Measurements from ENCODE around the gene GAL3ST2.
"Not testable (repeated sequence)": the region's sequence is repeated elsewhere in the genome, so short reads cannot be mapped to it uniquely, and the experiment has no call there.

GAL3ST2 gene

DNA sequence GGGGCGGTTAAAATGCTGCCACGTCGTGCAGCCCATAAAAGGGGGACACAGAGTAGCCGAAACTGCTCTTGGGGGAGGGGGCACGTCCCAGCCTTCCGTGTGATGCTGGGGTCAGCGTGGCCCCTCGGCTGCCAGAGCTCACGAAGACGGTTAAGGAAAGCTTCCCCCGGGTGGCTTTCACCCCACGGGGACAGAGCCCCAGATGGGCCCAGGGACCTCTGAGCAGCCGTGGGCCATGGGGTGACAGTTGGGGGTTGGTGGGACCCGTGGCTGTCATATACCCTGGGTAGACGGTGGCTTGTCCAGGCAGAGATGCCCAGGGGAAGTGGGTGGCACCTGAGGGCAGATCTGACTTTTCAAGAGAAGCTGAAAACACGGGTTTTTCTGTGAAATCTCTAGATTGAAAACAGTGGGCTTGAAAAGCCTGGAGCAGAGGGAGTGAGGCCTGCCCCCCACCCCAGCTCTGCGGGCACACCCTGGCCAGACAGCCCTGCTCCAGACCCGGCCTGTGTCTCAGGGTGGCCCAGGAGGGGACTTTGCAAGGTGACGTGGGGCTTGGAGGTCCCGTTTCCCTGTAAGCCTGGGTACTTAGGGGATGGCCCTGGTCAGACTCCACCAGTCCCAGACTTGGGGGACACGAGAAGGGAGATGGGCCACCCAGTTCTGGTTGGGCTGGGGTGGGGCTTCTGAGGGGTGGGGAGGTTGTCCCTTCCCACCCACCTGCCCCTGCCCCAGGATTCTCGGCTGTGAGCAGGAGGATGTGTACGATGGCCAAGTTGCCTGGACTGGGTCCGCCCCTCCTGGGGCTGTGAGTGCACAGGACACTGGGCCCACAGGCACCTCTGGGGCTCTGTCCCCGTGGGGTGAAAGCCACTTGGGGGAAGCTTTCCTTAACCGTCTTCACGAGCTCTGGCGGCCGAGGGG lies 33.0 kb downstream of the GAL3ST2 start:
- no peak for DNase-seq

DNA sequence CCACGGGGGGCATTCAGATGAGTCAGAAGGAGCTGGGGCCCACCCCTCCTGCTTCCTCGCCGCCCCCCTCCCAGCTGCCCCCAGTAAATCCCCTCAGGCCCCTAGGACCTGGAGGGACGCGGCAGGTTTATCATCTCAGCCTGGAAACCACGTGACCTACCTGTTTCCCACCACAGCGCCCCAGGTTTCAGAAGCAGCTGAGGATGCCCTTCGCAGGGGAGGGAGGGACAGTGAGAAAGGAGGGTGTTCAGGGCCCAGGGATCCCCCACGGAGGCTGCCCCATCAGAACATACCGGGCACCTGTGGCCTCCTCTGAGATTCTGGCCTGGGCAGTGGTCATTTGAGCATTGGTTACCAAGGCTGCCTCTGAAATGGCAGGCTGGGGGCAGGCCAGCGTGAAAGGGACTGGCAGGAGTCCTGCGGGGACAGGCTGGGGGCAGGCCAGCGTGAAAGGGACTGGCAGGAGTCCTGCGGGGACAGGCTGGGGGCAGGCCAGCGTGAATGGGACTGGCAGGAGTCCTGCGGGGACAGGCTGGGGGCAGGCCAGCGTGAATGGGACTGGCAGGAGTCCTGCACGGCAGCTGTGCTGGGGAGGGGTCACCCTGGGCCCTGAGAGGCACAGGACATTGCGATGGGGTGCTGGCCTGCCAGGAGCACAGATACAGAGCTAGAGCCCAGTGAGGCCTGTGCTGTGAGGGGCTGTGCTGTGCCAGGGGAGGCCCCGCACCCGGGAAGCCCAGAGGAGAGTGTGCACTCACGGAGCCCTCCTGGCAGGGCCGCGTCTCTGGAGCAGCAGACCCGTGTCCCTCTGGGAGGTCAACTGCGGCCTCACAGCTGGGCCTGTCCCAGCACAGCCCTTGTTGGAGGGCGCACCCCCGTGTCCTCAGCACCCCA lies 33.9 kb downstream of the GAL3ST2 start:
- peak; percentile 73 for DNase-seq

DNA sequence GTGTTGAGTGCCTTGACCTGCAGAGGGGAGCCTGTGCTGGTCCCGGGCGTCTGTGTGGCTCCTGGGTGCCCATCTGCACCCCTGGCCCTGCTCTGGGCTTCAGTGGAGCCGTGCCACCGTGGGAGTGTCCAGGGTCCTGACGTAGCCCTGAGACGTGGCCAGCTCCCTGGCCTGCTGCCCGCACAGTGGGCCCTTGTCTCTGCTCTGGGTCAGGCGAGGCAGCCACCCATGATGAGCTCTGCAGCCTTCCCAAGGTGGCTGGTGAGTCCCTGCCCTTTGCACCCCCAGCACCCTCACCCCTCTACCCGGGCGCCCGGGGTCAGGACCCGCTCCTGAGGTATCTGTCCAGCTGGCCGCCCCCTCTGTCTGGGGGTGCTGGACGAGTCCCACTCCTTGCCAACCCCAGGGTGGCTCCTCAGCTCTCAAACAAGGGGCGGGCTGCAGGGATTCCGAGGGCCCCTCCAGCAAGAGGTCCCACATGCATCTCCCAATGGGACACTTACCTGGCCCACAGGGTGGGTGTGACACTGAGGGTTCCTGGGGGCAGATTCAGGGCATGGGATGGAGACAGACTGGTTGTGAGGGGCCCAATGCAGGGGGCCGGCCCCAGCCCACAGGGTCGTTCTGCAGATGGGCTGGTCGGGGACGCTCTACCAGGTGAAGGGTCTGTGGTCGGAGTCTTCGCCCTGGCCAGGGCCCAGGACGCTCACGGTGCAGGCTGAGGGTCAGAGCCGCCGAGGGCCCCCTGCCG lies 34.8 kb downstream of the GAL3ST2 start:
- DNase-seq = peak; percentile 59

DNA sequence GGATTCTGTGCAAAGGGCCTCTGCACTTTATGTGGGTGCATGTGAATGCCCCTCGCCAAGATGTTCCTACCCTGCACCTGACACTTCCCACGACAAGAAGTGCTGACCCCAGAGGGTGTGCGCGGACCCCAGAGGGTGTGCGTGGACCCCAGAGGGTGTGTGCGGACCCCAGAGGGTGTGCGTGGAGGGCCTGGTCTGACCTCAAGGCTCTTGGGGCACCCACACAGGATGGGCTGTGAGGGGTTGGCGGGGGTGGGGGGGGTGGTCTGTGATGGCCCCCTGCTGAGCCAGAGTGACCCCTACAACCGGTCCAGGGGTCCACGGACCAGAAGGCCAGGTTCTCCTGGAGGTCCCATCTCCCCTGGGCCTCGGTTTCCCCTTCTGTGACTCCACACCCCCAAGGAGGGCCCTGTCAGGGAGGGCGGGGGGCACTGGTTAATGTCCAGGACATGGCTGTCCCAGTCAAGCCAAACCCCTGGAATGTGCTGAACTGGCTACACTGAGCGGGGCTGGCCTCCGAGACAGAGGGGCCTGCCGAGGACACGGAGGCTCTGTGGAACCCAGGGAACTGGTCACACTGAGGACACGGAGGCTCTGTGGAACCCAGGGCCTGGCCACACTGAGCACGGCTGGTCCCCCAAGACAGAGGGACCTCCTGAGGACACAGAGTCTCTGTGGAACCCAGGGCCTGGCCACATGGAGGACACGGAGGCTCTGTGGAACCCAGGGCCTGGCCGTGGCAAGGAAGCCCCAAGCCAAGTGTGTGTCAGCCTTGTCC lies 35.5 kb downstream of the GAL3ST2 start:
- DNase-seq = no peak

DNA sequence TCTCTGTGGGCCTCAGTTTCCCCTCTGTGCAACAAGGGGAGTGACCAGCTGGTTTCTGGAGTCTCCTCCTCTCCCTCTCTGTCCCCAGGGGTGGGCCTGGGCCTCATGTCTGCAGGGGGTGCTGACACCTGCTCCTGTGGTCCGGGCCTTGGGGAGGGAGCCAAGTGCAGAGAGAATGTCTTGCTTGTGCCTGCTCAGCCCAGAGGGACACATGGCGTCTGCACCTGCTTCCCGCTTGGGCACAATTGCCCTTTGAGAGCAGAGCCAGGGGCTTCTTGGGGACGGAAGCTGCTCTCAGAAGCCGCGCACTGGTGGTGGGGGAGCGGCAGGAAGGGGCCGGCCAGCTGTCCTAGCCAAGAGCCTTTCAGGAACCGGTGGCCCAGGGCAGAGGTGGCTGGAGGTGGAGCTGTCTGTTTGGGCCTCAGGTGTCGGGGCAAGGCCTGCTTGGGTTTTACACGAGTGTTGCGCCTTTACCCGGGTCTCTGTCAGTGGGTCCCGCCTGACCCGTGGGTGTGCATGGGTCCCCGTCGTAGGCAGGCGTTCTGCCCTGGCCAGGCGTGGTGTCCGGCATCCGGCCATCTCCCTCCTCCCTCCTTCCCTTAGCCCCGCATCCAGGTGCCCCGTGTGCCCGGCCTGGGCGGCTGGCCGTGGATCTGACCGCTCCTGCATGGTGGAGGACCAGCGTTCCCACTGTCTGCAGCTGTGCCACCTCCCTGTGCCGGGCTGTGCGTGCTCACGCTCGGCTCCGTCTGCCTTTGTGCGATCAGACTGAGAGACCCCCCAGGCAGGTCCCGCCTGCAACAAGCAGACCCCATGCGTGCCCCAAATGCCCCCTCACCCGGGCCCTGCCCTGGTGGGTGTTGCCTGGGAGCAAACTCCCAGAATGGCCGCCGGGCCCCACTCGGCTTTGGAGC lies 36.4 kb downstream of the GAL3ST2 start:
- DNase-seq = peak; percentile 24

DNA sequence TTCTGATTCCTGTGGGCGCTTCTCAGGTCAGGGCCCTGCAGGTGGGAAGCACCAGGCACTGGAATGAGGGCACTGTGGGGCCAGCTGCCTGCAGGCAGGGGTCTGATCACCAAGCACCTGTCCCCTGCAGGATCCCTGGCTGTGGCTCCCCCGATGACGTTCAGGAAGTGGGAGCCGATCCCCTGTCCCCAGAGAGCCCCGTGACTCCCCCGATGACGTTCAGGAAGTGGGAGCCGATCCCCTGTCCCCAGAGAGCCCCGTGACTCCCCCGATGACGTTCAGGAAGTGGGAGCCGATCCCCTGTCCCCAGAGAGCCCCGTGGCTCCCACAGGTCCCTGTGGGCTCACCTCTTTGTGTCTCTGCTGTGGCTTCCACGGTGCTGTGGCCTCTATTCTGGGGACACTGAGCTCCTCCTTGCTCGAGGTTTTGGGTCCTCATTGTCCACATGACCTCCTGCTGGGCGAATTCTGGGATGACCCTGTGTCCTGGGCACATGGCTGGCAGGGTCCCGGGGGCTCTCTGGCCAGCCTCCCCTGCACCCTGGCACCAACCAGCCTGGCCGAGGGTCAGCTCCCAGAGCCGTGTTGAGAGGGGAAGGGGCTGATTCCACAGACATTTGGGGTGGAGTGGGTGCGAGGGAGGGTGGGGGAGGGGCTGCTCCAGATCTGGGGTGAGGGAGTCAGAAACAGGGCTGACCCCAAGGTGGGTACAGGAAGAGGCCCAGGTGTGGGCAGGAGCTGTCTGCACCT lies 37.2 kb downstream of the GAL3ST2 start:
- DNase-seq = no peak

DNA sequence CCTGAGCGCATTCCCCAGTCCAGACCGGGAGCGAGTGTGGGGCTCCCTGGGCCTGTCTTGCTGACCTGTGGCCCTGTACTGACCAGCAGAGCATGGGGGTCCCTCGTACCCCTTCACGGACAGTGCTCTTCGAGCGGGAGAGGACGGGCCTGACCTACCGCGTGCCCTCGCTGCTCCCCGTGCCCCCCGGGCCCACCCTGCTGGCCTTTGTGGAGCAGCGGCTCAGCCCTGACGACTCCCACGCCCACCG lies 37.7 kb downstream of the GAL3ST2 start:
- no peak for DNase-seq

DNA sequence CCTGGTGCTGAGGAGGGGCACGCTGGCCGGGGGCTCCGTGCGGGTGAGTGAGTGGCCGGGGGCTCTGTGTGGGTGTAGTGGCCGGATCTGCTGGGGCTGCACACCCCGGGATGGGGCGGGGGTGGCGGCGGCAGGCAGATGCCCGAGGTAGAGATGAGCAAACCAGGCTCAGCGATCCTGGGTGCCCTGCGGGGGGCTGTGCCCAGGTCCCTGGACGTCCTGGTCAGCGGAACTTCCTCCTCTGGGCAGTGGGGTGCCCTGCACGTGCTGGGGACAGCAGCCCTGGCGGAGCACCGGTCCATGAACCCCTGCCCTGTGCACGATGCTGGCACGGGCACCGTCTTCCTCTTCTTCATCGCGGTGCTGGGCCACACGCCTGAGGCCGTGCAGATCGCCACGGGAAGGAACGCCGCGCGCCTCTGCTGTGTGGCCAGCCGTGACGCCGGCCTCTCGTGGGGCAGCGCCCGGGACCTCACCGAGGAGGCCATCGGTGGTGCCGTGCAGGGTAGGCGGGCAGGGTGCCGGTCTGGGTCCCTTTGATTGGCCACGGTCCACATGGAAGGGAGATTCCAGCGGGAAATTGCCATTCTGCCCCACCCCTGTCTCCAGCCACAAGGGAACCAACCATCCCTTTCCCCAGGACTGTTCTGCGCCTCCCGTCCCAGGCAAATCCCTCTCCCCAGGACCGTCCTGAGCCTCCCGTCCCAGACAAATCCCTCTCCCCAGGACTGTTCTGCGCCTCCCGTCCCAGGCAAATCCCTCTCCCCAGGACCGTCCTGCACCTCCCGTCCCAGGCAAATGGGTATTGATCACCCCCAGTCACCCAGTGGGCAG lies 38.2 kb downstream of the GAL3ST2 start:
- DNase-seq = no peak

DNA sequence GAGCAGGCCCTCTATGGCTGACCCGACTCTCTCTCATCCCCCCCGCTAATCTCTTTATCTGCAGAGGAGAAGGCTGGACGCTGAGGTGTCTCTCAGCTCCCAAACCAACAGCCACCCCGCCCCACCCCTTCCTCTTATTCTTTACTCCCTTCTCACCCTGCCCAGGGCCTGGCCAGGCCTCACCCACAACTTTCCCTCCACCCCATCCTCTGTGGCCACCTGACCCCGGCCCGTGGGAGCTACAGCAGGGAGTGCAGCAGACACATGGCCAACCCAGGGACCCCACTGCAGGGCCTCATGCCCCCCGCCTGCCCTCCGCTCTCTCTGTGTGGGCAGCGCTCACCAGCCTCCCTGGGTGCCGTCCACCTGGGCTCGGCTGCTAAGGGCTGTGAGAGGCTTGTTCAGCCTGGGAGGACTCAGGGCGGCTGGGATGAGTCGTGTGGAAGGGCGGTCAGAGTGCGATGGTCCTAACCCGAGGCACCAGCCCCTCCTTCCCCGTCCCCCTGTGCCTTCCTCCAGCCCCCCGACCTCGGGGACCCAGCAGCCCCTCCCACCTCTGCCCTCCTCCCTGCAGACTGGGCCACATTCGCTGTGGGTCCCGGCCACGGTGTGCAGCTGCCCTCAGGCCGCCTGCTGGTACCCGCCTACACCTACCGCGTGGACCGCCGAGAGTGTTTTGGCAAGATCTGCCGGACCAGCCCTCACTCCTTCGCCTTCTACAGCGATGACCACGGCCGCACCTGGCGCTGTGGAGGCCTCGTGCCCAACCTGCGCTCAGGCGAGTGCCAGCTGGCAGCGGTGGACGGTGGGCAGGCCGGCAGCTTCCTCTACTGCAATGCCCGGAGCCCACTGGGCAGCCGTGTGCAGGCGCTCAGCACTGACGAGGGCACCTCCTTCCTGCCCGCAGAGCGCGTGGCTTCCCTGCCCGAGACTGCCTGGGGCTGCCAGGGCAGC lies 39.1 kb downstream of the GAL3ST2 start:
- no peak for DNase-seq

DNA sequence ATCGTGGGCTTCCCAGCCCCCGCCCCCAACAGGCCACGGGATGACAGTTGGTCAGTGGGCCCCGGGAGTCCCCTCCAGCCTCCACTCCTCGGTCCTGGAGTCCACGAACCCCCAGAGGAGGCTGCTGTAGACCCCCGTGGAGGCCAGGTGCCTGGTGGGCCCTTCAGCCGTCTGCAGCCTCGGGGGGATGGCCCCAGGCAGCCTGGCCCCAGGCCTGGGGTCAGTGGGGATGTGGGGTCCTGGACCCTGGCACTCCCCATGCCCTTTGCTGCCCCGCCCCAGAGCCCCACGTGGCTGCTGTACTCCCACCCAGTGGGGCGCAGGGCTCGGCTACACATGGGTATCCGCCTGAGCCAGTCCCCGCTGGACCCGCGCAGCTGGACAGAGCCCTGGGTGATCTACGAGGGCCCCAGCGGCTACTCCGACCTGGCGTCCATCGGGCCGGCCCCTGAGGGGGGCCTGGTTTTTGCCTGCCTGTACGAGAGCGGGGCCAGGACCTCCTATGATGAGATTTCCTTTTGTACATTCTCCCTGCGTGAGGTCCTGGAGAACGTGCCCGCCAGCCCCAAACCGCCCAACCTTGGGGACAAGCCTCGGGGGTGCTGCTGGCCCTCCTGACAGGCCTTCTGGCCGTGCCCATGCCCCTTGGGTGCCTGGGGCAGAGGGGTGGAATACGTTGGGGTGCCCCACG lies 40.0 kb downstream of the GAL3ST2 start:
- DNase-seq = no peak

DNA sequence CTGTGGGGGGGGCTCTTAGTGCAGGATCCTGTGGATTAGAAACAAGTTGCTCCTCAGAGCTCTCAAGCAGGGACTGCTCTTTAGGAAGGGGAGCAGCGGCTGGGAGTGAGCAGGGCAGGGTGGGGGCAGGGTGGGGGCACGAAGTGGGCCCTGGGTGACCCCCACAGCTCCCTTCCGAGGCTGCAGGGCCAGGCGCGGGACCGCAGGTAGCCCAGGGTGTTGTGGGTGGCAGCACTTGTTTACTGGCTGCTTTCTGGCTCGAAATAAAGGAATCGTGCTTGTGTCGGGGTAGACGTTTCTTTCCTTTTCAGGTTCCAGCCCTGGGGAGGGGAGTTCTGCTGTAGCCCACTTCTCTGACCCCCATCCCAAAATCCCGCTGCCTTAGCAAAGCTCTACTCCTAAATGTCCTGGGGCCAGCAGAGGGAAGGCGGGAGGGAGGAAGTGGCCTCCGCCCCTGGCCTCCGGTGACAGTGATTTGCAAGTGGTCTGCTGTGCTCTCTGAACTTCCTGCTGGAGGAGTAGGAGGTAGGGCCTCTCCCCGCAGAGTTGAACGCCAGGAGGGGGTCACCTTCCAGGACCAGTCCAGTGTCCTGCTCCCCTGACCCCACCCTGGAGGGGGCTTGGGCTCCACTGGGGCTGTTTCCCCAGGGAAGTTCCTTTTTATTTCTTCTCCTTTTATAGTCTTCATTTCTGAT lies 40.7 kb downstream of the GAL3ST2 start:
- no peak for DNase-seq

DNA sequence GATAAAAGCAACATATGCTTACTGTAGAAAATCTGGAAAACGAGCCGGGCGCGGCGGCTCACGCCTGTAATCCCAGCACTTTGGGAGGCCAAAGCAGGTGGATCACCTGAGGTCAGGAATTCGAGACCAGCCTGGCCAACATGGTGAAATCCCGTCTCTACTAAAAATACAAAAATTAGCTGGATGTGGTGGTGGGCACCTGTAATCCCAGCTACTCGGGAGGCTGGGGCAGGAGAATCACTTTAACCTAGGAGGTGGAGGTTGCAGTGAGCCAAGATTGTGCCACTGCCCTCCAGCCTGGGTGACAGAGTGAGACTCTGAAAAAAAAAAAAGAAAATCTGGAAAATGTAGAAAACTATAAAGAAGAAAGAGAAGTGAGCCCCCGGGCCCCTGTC lies 41.2 kb downstream of the GAL3ST2 start:
- not testable (repeated sequence) for DNase-seq

DNA sequence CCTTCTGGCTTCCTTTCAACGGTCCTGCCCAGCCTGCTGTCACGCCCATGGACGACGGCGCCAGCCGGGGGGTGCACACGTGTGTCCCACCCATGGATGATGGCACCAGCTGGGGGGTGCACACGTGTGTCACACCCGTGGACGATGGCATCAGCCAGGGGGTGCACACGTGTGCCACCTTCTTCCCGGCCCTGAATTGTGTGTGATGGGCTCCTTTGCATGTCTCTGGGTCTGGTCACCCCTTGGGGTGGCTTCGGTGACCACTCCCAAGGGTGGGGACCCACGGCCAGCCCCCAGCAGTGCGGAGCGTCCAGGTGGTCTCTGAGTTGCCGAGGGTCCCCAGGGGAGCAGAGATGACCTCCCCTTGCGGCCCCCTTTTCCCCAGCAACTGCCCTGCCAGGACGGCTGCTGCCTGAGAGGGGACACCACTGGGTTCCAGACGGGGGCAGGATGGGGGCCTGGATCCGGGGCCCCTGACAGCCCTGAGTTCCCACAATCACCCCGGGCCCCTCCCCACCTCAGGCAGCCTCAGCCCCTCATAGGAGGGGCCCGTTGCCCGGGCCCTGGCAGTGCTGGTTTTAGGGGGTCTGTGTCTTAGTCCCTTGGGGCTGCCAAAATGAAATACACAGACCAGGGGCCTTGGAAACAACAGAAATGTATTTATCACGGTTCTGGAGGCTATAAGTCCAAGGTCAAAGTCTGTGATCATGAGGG lies 41.8 kb downstream of the GAL3ST2 start:
- DNase-seq = no peak

DNA sequence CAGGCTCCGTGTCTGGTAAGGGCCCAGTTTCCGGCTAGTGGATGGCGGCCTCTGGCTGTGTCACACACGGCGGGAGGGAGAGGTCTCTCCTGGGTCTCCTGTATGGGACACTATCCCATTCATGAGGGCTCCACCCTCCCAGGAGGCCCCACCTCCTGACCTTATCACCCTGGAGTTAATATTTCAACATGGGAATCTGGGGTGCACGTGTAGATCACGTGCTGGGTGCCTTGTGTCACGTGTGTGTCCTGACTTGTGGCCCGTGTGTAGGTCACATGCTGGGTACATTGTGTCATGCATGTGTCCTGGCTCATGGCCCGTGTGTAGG lies 42.3 kb downstream of the GAL3ST2 start:
- no peak for DNase-seq

DNA sequence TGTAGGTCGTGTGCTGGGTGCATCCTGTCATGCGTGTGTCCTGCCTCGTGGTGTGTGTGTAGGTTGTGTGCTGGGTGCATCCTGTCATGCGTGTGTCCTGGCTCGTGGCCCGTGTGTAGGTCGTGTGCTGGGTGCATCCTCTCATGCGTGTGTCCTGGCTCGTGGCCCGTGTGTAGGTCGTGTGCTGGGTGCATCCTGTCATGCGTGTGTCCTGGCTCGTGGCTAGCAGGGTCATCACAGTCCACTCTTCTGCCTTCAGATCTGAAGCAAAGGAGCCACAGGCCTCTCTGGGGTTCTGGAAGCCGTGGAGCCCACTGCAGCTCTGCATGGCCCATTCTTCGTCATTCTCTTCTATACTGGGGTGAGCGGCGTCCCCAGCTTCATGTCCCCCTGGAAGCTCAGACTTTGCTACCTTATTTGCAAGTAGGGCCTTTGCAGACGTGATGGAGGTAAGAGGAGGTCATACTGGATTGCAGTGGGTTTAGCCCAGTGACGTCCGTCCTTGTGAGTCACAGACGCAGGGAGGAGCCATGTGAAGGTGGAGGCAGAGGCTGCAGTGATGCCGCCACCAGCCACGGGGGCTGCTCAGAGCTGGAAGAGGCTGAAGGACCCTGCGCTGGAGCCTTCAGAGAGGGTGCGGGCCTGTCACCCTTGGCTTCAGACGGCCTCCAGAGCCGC lies 43.5 kb downstream of the GAL3ST2 start:
- not testable (repeated sequence) for DNase-seq

Data from midbrain (tissue), 1 donor.